ENCODE measurements around the gene WNK3. TPM values are rescaled to one million over a fixed set of nuclear protein-coding genes. Genes with fewer than 3 reads are reported as not detected.

The WNK3 gene
- total RNA-seq (2022; extraction: Qiagen RNA extraction): 0.03 to 0.11 TPM (median 0.07 TPM) in 5 replicates

GRCh38 chrX:54357414-54358377 lies at the start of gene WNK3:
TSS of gene WNK3 (minus strand) at chrX:54358046.

GRCh38 chrX:54182864-54183613 lies 174.8 kb downstream of the WNK3 start, which contains the start of gene FAM120C:
TSS of gene FAM120C (minus strand) at chrX:54183254. CDS start at chrX:54183198, 56 bp downstream.

Other genes starting within 250 kb of the WNK3 start
- 3.8 to 6.0 TPM (median 5.0 TPM) in 5 replicates for gene FAM120C, start 174.8 kb downstream of the WNK3 start, total RNA-seq (2022; extraction: Qiagen RNA extraction)
- gene TSR2, start 82.4 kb upstream of the WNK3 start, total RNA-seq (2022; extraction: Qiagen RNA extraction): 50.3 to 57.0 TPM (median 54.3 TPM) in 5 replicates
- gene FGD1, start 138.2 kb upstream of the WNK3 start, total RNA-seq (2022; extraction: Qiagen RNA extraction): 5.1 to 7.0 TPM (median 5.9 TPM) in 5 replicates
- gene GNL3L, start 172.2 kb upstream of the WNK3 start, total RNA-seq (2022; extraction: Qiagen RNA extraction): 14.4 to 24.5 TPM (median 16.3 TPM) in 5 replicates